Adrenal gland (tissue), 12 donors: Measurements from ENCODE around the gene LTF. TPM values are rescaled to one million over a fixed set of nuclear protein-coding genes. Genes with fewer than 3 reads are reported as not detected.
"Not testable (repeated sequence)": the region's sequence is repeated elsewhere in the genome, so short reads cannot be mapped to it uniquely, and the experiment has no call there.

Source experiments
- DNase-seq, 7 donors: peaks; one replicate each; pipeline ENCODE4 v3.0.0-alpha.2; 2019 to 2020
- H3K27ac ChIP-seq, 5 donors: fragments of 200-600 bp; sonication (generic) in 4 of 5; 1 replicate in 3 of 5; 2 replicates in 2 of 5; pipeline versions ENCODE4 v1.5.1 to v1.8.0; 2016 to 2020; ENCODE audit warnings: mild to moderate bottlenecking in 1 of 5
- H3K27me3 ChIP-seq: fragments of 200-600 bp; 2 replicates; pipeline ENCODE4 v1.8.0; 2021
- H3K36me3 ChIP-seq, 2 donors: fragments of 200-600 bp; replicated peaks in 1 of 2; 1 replicate in 1 of 2; 2 replicates in 1 of 2; pipeline versions ENCODE4 v1.5.1 to v1.8.0; 2018 to 2022
- H3K4me1 ChIP-seq, 2 donors: fragments of 200-600 bp; replicated peaks in 1 of 2; 1 replicate in 1 of 2; 2 replicates in 1 of 2; pipeline versions ENCODE4 v1.5.1 to v1.8.0; 2018 to 2021
- H3K4me3 ChIP-seq, 4 donors: fragments of 200-600 bp; sonication (generic) in 3 of 4; one replicate each; pipeline ENCODE4 v1.5.1; 2016 to 2018
- H3K9me3 ChIP-seq, 3 donors: fragments of 200-600 bp; sonication (generic) in 1 of 3; replicated peaks in 1 of 3; 1 replicate in 2 of 3; 2 replicates in 1 of 3; pipeline versions ENCODE4 v1.5.1 to v1.8.0; 2016 to 2021
- POLR2A ChIP-seq, 2 donors: fragments of 450-650 bp; IDR thresholded peaks; one replicate each; pipeline ENCODE4 v1.6.1; 2017; ENCODE audit warnings: antibody characterized with exemption in 2 of 2, mild to moderate bottlenecking in 2 of 2, moderate library complexity in 1 of 2
- WGBS, 4 donors: extraction: QIAGEN DNeasy Blood & Tissue Kit in 2 of 4; methylation state at CpG; one replicate each; pipeline versions ENCODE4 v1.1.5 to v1.1.7; 2013 to 2017; 5-methylcytosine and 5-hydroxymethylcytosine counted together
- intact Hi-C, 2 donors: fragments of 100-400 bp; cut with DNase I; formaldehyde crosslinking; loops; one replicate each; pipeline versions ENCODE4 v1.14.1 to v1.15.0; 2022 to 2023
- polyA plus RNA-seq, 3 donors: library from polyadenylated mRNA; stranded (reverse); fragments of 200-250 nt in 2 of 3; fragments of 350-450 nt in 1 of 3; fragmentation: Illumina TruSeq in 1 of 3; extraction: RNeasy Lipid Tissue Mini Kit (QIAGEN cat#74804) in 1 of 3; gene quantifications; one replicate each; pipeline ENCODE4 v1.2.3, GENCODE V29; 2013 to 2014
- total RNA-seq, 9 donors: library from RNA; depleted of rRNA in 4 of 9; stranded (reverse); fragments of >200 nt in 4 of 9; fragments of 120-200 nt in 1 of 9; fragmentation: NEBNext Ultra II Directional in 1 of 9; extraction: Animal tissue kit (Norgen Biotek cat#: 25700) in 1 of 9; gene quantifications; one replicate each; pipeline versions ENCODE4 v1.1.0 to v1.2.4, GENCODE V29; 2013 to 2023
- TF ChIP-seq, protein P1 (sequence below), 6 experiments: fragments of 450-650 bp in 4 of 6; fragments of 200-600 bp in 2 of 6; sonication (generic) in 1 of 6; IDR thresholded peaks; 1 replicate in 5 of 6; 2 replicates in 1 of 6; pipeline versions ENCODE4 v1.5.1 to v1.8.0; 2016 to 2021; ENCODE audit warnings: antibody characterized with exemption in 6 of 6, mild to moderate bottlenecking in 2 of 6, moderate library complexity in 1 of 6
- donor health status: healthy with polysubstance abuse.
- donor health status: Bipolar disorder and iron deficiency.
- donor health status: DM: yes; HTN: yes; CAD: no.
- donor health status: DM: no; HTN: no; CAD: no.
- donor health status: DM: no; HTN: no; CAD: no.
- donor health status: DM: yes; HTN: yes; CAD: no.

Gene LTF
- total and polyA plus RNA-seq, 12 donors: 0.50 to 3.7 (median 1.6) TPM

DNA sequence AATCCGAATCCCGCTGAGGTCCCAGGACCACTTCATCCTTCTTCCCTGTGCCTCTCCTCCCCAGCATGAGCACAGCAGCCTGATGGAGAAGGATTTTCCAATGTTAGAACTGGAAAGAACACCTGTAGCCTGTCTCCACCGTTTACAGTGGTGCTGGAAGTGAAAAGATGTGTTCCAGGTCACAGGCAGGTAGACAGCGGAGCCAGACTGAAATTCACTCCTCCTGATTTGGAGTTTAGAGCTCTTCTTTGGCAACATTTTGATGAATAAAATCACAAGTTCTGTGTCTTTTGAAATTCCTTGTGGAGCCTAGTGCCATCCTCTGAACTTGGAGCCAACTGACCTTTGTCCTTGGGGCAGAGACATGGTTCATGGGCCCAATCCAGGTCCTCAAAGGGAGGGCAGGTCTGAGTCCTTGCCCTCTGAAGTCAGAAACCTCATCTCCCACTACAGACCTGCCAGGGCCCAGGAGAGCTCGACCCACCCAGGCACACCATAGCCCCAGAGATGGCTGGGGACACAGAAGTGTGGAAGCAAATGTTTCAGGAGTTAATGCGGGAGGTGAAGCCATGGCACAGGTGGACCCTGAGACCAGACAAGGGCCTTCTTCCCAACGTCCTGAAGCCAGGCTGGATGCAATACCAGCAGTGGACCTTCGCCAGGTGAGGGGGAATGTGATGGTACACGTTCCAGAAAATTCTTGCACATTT, 33.0 kb upstream of the LTF start, which contains the start of gene RTP3:
TSS of gene RTP3 (plus strand) at position 421 of the 710 bp plus-strand sequence. CDS start at position 508, 87 bp downstream.
- H3K4me1 ChIP-seq: no peaks in the 10 kb centered on the region
- no peaks in the 10 kb centered on the region for H3K36me3 ChIP-seq
- no peak within 1 kb of the TSS for H3K4me3 ChIP-seq
- H3K27ac ChIP-seq: no peak within 1 kb of the TSS
- H3K27me3 ChIP-seq: no peaks in the 10 kb centered on the region
- TF ChIP-seq POLR2A (IDR thresholded peaks at IDR 0.05): no peak
- TF ChIP-seq, protein P1, sequence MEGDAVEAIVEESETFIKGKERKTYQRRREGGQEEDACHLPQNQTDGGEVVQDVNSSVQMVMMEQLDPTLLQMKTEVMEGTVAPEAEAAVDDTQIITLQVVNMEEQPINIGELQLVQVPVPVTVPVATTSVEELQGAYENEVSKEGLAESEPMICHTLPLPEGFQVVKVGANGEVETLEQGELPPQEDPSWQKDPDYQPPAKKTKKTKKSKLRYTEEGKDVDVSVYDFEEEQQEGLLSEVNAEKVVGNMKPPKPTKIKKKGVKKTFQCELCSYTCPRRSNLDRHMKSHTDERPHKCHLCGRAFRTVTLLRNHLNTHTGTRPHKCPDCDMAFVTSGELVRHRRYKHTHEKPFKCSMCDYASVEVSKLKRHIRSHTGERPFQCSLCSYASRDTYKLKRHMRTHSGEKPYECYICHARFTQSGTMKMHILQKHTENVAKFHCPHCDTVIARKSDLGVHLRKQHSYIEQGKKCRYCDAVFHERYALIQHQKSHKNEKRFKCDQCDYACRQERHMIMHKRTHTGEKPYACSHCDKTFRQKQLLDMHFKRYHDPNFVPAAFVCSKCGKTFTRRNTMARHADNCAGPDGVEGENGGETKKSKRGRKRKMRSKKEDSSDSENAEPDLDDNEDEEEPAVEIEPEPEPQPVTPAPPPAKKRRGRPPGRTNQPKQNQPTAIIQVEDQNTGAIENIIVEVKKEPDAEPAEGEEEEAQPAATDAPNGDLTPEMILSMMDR (IDR thresholded peaks at IDR 0.05): no peak
- no peak for DNase-seq
- intact Hi-C loops: no loop called here
- 74 to 84% (median 75%) methylated on average over 8 to 9 of the region's 9 CpGs for whole genome bisulfite sequencing, 4 donors
- H3K9me3 ChIP-seq: no peaks in the 10 kb centered on the region

DNA sequence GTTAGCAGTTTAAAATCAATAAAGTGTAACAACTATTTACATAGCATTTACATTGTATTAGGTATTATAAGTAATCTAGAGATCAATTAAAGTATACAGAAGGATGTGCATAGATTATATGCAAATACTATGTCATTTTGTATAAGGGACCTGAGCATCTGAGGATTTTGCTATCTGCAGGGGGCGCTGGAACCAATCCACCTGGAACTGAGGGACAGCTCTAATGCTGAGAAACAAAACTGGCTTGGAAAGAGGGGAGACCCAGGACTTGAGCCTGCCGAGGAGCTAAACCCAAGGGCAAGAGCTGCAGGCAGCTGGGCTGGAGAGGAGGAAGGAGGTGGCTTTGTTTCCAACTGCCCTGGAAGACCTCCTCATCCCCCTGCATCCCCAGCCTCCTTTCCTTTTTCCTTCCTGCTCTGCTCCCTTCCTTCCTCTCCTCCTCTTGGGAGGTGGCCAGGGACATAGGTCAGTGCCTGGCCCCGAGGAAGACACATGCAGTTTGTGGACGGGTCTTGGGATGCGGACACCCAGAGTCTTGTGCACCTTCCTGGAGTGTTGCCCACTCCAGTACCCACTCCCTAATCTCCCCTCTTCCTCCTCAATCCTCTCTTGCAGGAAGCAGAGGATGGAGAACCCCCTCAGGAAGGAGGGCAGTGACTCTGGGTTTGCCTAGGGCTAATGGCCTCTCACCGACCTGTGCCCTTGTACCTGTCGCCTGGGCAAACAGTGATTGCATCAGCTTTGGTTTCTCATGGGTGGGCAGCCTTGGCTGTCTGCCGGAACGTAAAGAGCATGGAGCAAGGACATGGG, 32.2 kb upstream of the LTF start:
- Histone ChIP-seq H3K27me3 (no peaks in the 10 kb centered on the region), H3K27ac (no peak overlapping the region), H3K4me1 (no peaks in the 10 kb centered on the region), H3K9me3 (no peaks in the 10 kb centered on the region), H3K36me3 (no peaks in the 10 kb centered on the region), H3K4me3 (no peak overlapping the region)
- TF ChIP-seq, protein P1 (IDR thresholded peaks at IDR 0.05): peak in 1 of 6 experiments; percentile 28
- no peak for TF ChIP-seq POLR2A (IDR thresholded peaks at IDR 0.05)
- intact Hi-C loops: no loop called here
- DNase-seq: peak in 2 of 7 donors; percentile 14 to 28
- WGBS, 4 donors: 51 to 64% (median 62%) methylated on average over 9 of the region's 9 CpGs

DNA sequence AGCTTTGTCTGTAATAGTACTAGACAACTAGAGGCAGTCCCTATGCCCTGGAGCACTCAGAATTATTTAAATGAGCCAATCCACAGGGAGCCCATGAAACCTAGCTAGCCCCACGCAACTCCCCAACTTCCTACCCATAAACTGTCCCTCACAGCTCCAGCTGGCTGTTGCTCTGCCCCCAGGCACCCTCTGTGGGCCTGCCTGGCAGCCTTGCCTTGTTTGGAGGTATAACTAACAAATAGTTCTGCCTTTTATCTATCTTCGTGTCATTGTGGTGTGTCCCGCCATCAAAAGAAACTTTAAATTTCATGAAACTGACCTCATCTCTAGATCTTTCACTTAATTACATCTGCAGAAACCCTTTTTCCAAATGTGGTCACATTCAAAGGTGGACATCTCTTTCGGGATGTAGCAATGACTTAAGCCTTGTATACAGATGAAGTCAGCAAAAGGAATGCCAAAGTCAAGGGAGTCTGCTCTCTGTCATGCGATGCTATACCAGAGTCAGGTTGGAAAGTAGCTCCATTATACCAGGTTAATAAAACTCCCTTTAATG, 31.3 kb upstream of the LTF start:
- TF ChIP-seq, protein P1 (IDR thresholded peaks at IDR 0.05): no peak
- no peak for TF ChIP-seq POLR2A (IDR thresholded peaks at IDR 0.05)
- H3K27me3 ChIP-seq: no peaks in the 10 kb centered on the region
- intact Hi-C loops: no loop called here

DNA sequence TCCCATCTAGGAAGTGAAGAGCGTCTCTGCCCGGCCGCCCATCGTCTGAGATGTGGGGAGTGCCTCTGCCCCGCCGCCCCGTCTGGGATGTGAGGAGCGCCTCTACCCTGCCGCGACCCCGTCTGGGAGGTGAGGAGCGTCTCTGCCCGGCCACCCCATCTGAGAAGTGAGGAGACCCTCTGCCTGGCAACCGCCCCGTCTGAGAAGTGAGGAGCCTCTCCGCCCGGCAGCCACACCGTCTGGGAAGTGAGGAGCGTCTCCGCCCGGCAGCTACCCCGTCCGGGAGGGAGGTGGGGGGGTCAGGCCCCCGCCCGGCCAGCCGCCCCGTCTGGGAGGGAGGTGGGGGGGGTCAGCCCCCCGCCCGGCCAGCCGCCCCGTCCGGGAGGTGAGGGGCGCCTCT, 29.8 kb upstream of the LTF start:
- H3K9me3 ChIP-seq, intact Hi-C loops, H3K4me1 ChIP-seq, H3K27ac ChIP-seq, H3K4me3 ChIP-seq, DNase-seq, H3K27me3 ChIP-seq, H3K36me3 ChIP-seq: not testable (repeated sequence)
- WGBS, 4 donors: 80 to 100% (median 94%) methylated on average over 1 to 28 of the region's 33 CpGs

More for the DNA sequence above, 31.3 kb upstream of the LTF start:
- Histone ChIP-seq H3K9me3 (no peaks in the 10 kb centered on the region), H3K4me1 (no peaks in the 10 kb centered on the region), H3K27ac (no peak overlapping the region), H3K36me3 (no peaks in the 10 kb centered on the region), H3K4me3 (no peak overlapping the region)
- no peak for DNase-seq
- 85 to 90% (median 88%) methylated on average over 5 of the region's 5 CpGs for WGBS, 4 donors
